SJSA1 (cell line): ENCODE measurements around the gene KCNJ14. TPM values are rescaled to one million over a fixed set of nuclear protein-coding genes. Genes with fewer than 3 reads are reported as not detected.
A peak's percentile ranks its signal among the peaks of the same experiment; 100 is the strongest.

Source experiments
- DNase-seq, 2 experiments: peaks; one replicate each; pipeline ENCODE4 v3.0.0-alpha.2; 2015 to 2020; ENCODE audit warnings: low spot score in 2 of 2, low read depth in 1 of 2
- H3K27ac ChIP-seq: fragments of 250-450 bp; sonication (Bioruptor Pico); 2 replicates; pipeline ENCODE4 v1.5.1; 2020; ENCODE audit warnings: mild to moderate bottlenecking, moderate library complexity
- H3K27me3 ChIP-seq: fragments of 250-450 bp; sonication (Bioruptor Pico); replicated peaks from 2 replicates; pipeline ENCODE4 v1.5.1; 2020; ENCODE audit warnings: mild to moderate bottlenecking, moderate library complexity
- H3K36me3 ChIP-seq: fragments of 250-450 bp; sonication (Bioruptor Pico); 2 replicates; pipeline ENCODE4 v1.5.1; 2020; ENCODE audit warnings: mild to moderate bottlenecking
- H3K4me1 ChIP-seq: fragments of 250-450 bp; sonication (Bioruptor Pico); replicated peaks from 2 replicates; pipeline ENCODE4 v1.6.1; 2021; ENCODE audit warnings: mild to moderate bottlenecking
- H3K4me3 ChIP-seq: fragments of 250-450 bp; sonication (Bioruptor Pico); 2 replicates; pipeline ENCODE4 v1.5.1; 2020; ENCODE audit warnings: mild to moderate bottlenecking
- H3K9me3 ChIP-seq: fragments of 250-450 bp; sonication (Bioruptor Pico); replicated peaks from 2 replicates; pipeline ENCODE4 v1.5.1; 2020; ENCODE audit warnings: mild to moderate bottlenecking
- total RNA-seq: library from RNA; depleted of rRNA; stranded (reverse); fragments of >200 nt; shearing (Covaris generic); gene quantifications from 2 replicates; pipeline ENCODE4 v1.2.3, GENCODE V29; 2014; rRNA removed

Gene KCNJ14
- total RNA-seq: 0.53 and 0.55 TPM in 2 replicates

DNA sequence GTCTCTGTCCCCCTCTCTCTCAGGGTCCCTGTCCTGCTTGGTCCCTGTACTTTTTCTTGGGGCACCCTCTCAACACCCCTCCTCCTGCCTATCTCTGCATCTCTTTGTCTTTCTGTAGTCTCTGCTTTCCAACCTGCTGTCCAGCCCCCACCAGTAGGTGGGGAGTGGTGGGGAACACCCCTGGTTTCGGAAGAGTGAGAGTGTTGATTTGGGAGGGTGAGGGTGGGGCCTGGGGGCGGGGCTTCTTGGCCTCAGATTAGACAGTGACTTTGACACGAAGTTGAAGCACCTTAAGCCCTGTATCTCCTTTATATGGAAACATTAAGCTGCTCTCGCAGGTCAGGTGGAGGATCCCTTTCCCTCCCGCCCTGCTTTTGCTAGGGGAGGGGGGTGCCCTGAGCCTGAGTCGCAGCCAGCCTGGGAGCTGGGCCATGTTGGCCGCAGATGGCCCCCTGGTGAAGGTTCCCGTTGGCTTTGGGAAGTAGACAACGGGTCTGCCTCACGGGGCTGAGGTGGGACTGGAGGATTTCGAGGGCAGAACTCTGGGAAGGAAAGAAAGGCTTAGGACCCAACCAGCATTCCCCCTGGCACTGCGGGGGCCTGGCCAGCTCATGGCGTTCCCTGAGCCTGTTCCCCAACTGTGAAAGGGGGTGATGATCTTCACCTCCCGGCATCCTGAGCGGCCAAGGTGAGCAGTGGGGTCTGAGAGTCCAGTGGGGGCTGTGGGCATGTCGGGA lies at the start of gene KCNJ14:
Gene KCNJ14 (plus strand): TSS at position 404 of the 737 bp plus-strand sequence. CDS start 6,151 bp downstream, outside the sequence.
- Histone ChIP-seq H3K9me3 (no peaks in the 10 kb centered on the region), H3K4me3 (no peak within 1 kb of the TSS), H3K4me1 (no peaks in the 10 kb centered on the region), H3K36me3 (peaks cover 52% of the 10 kb centered on the region), H3K27ac (no peak within 1 kb of the TSS), H3K27me3 (no peaks in the 10 kb centered on the region)
- no peak for DNase-seq

DNA sequence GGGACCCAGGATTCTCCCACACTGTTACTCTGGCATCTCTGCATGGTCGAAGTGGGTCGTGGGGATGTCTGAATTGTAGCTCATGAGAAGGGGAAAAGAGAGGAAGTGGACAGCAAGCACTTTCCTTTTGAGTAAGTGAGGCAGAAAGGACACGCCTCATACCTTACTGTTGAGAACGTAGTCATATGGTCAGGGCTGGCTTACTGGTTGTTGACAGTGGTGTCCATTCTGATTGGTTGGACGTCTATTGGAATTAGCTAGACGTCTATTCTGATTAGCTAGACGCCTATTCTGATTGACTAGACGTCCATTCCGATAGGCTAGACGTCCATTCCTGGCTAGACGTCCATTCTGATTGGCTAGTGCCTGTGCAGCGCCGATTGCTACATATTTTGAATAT lies 49.5 kb upstream of the KCNJ14 start:
- H3K4me3 ChIP-seq: no peak overlapping the region
- no peaks in the 10 kb centered on the region for H3K36me3 ChIP-seq
- DNase-seq: no peak
- H3K27ac ChIP-seq: no peak overlapping the region
- H3K27me3 ChIP-seq: no peaks in the 10 kb centered on the region
- no peaks in the 10 kb centered on the region for H3K9me3 ChIP-seq
- H3K4me1 ChIP-seq: no peaks in the 10 kb centered on the region

DNA sequence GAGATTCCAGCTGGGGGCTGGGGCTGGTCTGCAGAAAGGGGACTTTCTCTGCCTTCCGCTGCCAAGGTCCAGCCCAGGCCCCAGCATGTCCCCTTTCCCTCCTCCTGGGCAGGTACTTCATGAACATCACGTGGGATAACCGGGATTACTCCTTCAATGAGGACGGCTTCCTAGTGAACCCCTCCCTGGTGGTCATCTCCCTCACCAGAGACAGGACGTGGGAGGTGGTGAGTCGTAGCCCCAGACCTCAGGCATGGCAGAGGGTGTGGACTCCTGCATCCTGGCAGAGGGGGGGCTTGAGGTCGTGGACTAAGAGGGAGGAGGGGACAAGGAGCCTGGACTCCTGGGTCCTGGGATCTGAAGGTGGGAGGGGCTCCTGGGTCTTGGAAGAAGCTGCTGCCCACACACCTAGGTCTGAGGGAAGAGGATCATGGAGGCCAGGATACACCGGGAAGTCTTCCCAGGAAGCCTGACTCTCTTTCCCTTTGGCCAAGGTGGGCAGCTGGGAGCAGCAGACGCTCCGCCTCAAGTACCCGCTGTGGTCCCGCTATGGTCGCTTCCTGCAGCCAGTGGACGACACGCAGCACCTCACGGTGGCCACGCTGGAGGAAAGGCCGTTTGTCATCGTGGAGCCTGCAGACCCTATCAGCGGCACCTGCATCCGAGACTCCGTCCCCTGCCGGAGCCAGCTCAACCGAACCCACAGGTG lies 41.3 kb upstream of the KCNJ14 start:
- no peaks in the 10 kb centered on the region for H3K36me3 ChIP-seq
- H3K9me3 ChIP-seq: no peaks in the 10 kb centered on the region
- no peak for DNase-seq
- H3K27ac ChIP-seq: no peak overlapping the region
- peaks cover 10% of the 10 kb centered on the region; the same call in 1 of the 2 replicates for H3K27me3 ChIP-seq
- H3K4me3 ChIP-seq: no peak overlapping the region
- peaks cover 3% of the 10 kb centered on the region; the same call in 1 of the 2 replicates for H3K4me1 ChIP-seq

DNA sequence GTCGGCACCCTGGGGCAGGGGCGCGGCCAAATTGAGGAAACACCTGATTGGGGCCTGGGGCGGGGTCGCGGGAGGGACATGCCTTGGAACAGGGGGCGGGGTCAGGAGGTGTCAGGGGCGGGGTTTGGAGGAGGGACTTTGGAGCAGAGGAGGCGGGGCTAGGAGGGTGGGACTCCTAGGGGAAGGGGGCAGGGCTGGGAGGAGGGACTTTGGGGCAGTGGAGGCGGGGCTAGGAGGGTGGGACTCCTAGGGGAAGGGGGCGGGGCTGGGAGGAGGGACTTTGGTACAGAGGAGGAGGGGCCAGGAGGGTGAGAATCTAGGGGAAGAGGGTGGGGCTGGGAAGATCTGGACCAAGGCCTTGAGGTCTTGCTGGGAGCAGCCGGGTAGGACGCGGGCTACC lies 40.0 kb upstream of the KCNJ14 start:
- peak in 1 of 2 experiments; percentile 75 for DNase-seq
- H3K27me3 ChIP-seq: peaks cover 10% of the 10 kb centered on the region; the same call in 1 of the 2 replicates
- H3K27ac ChIP-seq: no peak overlapping the region
- no peaks in the 10 kb centered on the region for H3K9me3 ChIP-seq
- no peaks in the 10 kb centered on the region for H3K36me3 ChIP-seq
- H3K4me3 ChIP-seq: no peak overlapping the region
- H3K4me1 ChIP-seq: peaks cover 3% of the 10 kb centered on the region; the same call in 1 of the 2 replicates

DNA sequence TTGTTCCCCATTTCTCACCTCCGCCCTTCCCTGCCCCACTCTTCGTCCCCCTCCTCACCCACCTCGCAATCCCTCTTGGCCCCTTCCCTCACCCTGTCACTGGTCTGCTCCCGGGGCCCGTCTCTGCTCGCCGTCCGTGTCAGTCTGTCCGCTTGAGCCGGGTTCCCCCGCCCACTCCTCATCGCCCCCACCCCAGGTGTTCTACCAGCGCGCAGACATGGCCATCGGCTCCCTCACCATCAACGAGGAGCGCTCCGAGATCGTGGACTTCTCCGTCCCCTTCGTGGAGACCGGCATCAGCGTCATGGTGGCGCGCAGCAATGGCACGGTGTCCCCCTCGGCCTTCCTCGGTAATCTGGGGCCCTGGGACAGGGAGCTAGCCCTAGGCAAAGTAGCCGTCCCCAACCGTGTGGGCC lies 39.6 kb upstream of the KCNJ14 start:
- no peak overlapping the region for H3K4me3 ChIP-seq
- no peak overlapping the region for H3K27ac ChIP-seq
- H3K9me3 ChIP-seq: no peaks in the 10 kb centered on the region
- peaks cover 10% of the 10 kb centered on the region; the same call in 1 of the 2 replicates for H3K27me3 ChIP-seq
- H3K4me1 ChIP-seq: peaks cover 3% of the 10 kb centered on the region; the same call in 1 of the 2 replicates
- DNase-seq: no peak
- H3K36me3 ChIP-seq: no peaks in the 10 kb centered on the region

DNA sequence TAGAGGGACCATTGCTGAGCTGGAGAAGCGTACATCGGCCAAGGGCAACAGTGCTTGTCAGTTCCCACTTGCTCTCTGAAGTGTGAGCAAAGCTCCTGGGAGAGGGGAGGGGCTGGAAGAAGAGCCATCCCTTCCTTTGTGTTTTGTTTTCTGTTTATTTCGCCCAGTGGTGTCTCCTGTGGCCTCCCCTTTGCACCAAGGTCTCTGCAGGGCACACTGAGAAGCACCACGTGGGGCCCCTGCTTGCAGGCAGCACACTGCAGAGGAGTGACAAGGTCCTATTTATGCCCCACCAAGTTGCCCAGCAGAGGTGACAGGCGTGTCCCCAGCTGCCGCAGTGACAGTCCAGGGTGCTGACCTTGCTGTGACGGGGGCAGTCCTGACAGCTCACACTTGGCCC lies 38.0 kb upstream of the KCNJ14 start:
- peaks cover 3% of the 10 kb centered on the region; the same call in 1 of the 2 replicates for H3K4me1 ChIP-seq
- H3K4me3 ChIP-seq: no peak overlapping the region
- H3K27ac ChIP-seq: no peak overlapping the region
- no peak for DNase-seq
- no peaks in the 10 kb centered on the region for H3K36me3 ChIP-seq
- H3K9me3 ChIP-seq: no peaks in the 10 kb centered on the region
- H3K27me3 ChIP-seq: peaks cover 10% of the 10 kb centered on the region; the same call in 1 of the 2 replicates

DNA sequence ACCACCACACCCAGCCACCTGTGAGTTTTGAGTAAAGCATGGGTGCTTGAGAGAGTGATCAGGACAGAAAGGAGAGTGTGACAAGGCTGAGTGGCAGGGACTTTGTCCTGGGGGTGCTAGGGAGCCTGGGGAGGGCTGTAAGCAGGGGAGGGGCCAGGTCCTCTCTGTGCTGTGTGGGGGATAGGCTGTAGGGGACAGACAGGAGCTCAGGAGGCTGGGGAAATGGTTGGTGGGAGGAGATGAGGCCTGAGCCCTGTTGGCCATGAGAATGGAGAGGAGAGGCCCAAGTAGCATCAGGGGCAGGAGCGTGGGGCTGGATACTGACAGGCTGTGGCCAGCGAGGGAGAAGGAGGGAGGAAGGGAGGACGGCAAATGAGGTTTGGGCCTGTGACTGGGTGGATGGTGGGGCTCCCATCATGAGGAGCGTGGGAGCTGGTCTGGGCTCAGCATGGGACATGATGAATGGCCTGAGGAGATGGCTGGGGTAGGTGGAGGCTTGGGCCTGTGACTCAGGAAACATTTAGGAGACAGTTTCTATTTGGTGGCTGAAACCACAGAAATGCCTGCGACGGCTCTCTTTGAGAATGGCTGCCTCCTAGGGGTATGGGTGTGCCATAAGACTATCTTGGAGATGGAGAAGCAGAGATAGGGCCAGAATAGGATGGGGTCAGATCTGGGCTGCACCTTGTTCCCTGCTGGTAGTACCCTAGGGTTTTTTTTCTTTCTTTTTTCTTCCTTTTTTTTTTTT lies 36.9 kb upstream of the KCNJ14 start:
- Histone ChIP-seq H3K9me3 (no peaks in the 10 kb centered on the region), H3K4me3 (no peak overlapping the region), H3K27ac (no peak overlapping the region), H3K36me3 (no peaks in the 10 kb centered on the region), H3K4me1 (peaks cover 3% of the 10 kb centered on the region; the same call in 1 of the 2 replicates), H3K27me3 (peaks cover 10% of the 10 kb centered on the region; the same call in 1 of the 2 replicates)
- no peak for DNase-seq

GRCh38 chr19:48419158-48419920 lies 36.0 kb upstream of the KCNJ14 start:
- Histone ChIP-seq H3K9me3 (no peaks in the 10 kb centered on the region), H3K4me3 (no peak overlapping the region)
- no peak for DNase-seq

DNA sequence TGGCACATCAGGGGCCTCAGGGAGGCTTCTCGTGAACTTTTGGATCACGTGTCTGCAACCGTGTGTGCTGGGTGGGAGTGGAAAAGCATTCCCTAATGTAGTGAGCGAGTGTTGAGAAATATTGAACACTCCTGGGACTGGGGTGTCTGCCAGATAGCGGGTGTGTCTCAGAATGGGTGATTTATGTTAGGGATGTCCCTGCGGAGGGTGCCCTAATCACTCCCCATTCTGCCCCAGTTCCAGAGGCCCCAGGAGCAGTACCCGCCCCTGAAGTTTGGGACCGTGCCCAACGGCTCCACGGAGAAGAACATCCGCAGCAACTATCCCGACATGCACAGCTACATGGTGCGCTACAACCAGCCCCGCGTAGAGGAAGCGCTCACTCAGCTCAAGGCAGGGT lies 33.8 kb upstream of the KCNJ14 start:
- Histone ChIP-seq H3K36me3 (no peaks in the 10 kb centered on the region), H3K27ac (no peak overlapping the region), H3K4me1 (peaks cover 14% of the 10 kb centered on the region), H3K4me3 (no peak overlapping the region), H3K9me3 (no peaks in the 10 kb centered on the region), H3K27me3 (no peaks in the 10 kb centered on the region)
- DNase-seq: no peak

More at GRCh38 chr19:48419158-48419920, 36.0 kb upstream of the KCNJ14 start:
- H3K27ac ChIP-seq: no peak overlapping the region
- no peaks in the 10 kb centered on the region for H3K36me3 ChIP-seq
- H3K4me1 ChIP-seq: peaks cover 5% of the 10 kb centered on the region
- H3K27me3 ChIP-seq: peaks cover 8% of the 10 kb centered on the region; the same call in 1 of the 2 replicates

- Histone ChIP-seq H3K9me3 (no peaks in the 10 kb centered on the region), H3K27ac (peak overlapping the region; percentile 74), H3K4me3 (0 out of 2 replicates have a peak overlapping the region, but pooled peaks have one; percentile 2), H3K27me3 (no peaks in the 10 kb centered on the region), H3K36me3 (no peaks in the 10 kb centered on the region), H3K4me1 (peaks cover 14% of the 10 kb centered on the region)
- DNase-seq: peak; percentile 80 to 86
Measured at GRCh38 chr19:48424694-48425219, 30.6 kb upstream of the KCNJ14 start.

- H3K4me1 ChIP-seq: peaks cover 14% of the 10 kb centered on the region
- no peaks in the 10 kb centered on the region for H3K27me3 ChIP-seq
- no peak for DNase-seq
- no peak overlapping the region for H3K4me3 ChIP-seq
- no peaks in the 10 kb centered on the region for H3K36me3 ChIP-seq
- H3K27ac ChIP-seq: no peak overlapping the region
- H3K9me3 ChIP-seq: 0 out of 2 replicates have a peak, but pooled peaks cover 4% of the 10 kb centered on the region
Measured at GRCh38 chr19:48428670-48429069, 26.7 kb upstream of the KCNJ14 start.

DNA sequence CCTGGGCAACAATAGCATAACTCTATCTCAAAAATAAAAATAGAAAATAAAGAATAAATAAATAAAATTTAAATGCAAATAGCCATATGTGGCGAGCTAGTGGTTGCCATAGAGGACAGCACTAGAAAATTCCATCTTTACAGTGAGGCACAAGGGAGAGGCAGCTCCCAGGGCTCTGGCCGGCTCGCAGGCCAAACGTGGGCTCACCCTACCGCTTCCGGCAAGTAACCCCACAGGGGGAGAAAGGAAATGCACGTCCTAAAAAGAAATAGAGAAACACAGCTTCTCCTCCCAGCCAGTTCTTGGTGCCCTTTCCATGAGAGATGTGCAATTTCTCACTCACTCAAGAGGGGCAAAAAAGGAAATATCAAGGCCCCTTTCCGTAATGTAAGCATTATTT lies 22.0 kb upstream of the KCNJ14 start:
- DNase-seq: no peak
- Histone ChIP-seq H3K27me3 (no peaks in the 10 kb centered on the region), H3K36me3 (no peaks in the 10 kb centered on the region), H3K4me1 (no peaks in the 10 kb centered on the region), H3K4me3 (no peak overlapping the region), H3K27ac (no peak overlapping the region), H3K9me3 (0 out of 2 replicates have a peak, but pooled peaks cover 4% of the 10 kb centered on the region)

- H3K27ac ChIP-seq: no peak overlapping the region
- H3K4me1 ChIP-seq: no peaks in the 10 kb centered on the region
- H3K9me3 ChIP-seq: no peaks in the 10 kb centered on the region
- no peak for DNase-seq
- H3K27me3 ChIP-seq: no peaks in the 10 kb centered on the region
- H3K36me3 ChIP-seq: no peaks in the 10 kb centered on the region
- no peak overlapping the region for H3K4me3 ChIP-seq
Measured at GRCh38 chr19:48436586-48436985, 18.8 kb upstream of the KCNJ14 start.
